B cell (primary cell): Measurements from ENCODE around the gene BCL2L1. TPM values are rescaled to one million over a fixed set of nuclear protein-coding genes. Genes with fewer than 3 reads are reported as not detected.

ENCODE experiments used
- ATAC-seq: fragments of 200-7000 bp; cut with Tn5 transposase; one replicate; pipeline ENCODE4 v1.10.0; 2021; ENCODE audit warnings: low read depth, mild to moderate bottlenecking, moderate number of reproducible peaks, moderate library complexity
- CTCF ChIA-PET: fragments of 350-600 bp; sonication (Branson Sonifier 250); formaldehyde crosslinking; loops from one replicate; lab custom pipeline; 2021; ENCODE audit warnings: antibody characterized with exemption, inconsistent platforms; lab: Charles Lee
- POLR2A ChIA-PET: fragments of 350-600 bp; sonication (Branson Sonifier 250); formaldehyde crosslinking; loops from one replicate; lab custom pipeline; 2021; ENCODE audit warnings: antibody characterized with exemption; lab: Charles Lee
- DNase-seq: peaks from one replicate; pipeline ENCODE4 v3.0.0; 2013
- H2AFZ ChIP-seq: 2 replicates; pipeline ENCODE4 v1.6.1; 2012; ENCODE audit warnings: mild to moderate bottlenecking, low read depth, low read length; ENCODE audit not compliant: insufficient read depth, poor library complexity, severe bottlenecking
- H3K27ac ChIP-seq, 2 donors: 1 replicate in 1 of 2; 2 replicates in 1 of 2; pipeline ENCODE4 v1.5.1; 2012 to 2013; ENCODE audit warnings: low read length in 2 of 2, mild to moderate bottlenecking in 2 of 2, moderate library complexity in 1 of 2
- H3K27me3 ChIP-seq, 4 experiments: fragments of 200-600 bp in 1 of 4; sonication (generic) in 1 of 4; replicated peaks in 1 of 4; 1 replicate in 2 of 4; 2 replicates in 2 of 4; pipeline versions ENCODE4 v1.6.1 to v1.7.0; 2013 to 2016; ENCODE audit warnings: low read length in 3 of 4, mild to moderate bottlenecking in 2 of 4, mixed read lengths in 1 of 4, moderate library complexity in 1 of 4; ENCODE audit not compliant: insufficient read depth in 4 of 4, control insufficient read depth in 3 of 4; ENCODE audit errors: control extremely low read depth in 1 of 4
- H3K36me3 ChIP-seq, 2 experiments: replicated peaks in 1 of 2; 1 replicate in 1 of 2; 2 replicates in 1 of 2; pipeline versions ENCODE4 v1.6.1 to v1.7.1; 2013; ENCODE audit warnings: low read length in 1 of 2; ENCODE audit not compliant: insufficient read depth in 2 of 2, control insufficient read depth in 1 of 2; ENCODE audit errors: control extremely low read depth in 1 of 2, extremely low read depth in 1 of 2
- H3K4me1 ChIP-seq, 2 donors: fragments of 200-600 bp in 1 of 2; sonication (generic) in 1 of 2; 1 replicate in 1 of 2; 2 replicates in 1 of 2; pipeline versions ENCODE4 v1.5.1 to v1.6.1; 2013 to 2017; ENCODE audit warnings: low read length in 2 of 2; ENCODE audit not compliant: control insufficient read depth in 2 of 2, insufficient read depth in 2 of 2
- H3K4me2 ChIP-seq: replicated peaks from 2 replicates; pipeline ENCODE3; 2012; ENCODE audit warnings: mild to moderate bottlenecking, low read depth, low read length; ENCODE audit not compliant: poor library complexity, severe bottlenecking
- H3K4me3 ChIP-seq, 5 experiments: fragments of 200-600 bp in 1 of 5; sonication (generic) in 1 of 5; 1 replicate in 3 of 5; 2 replicates in 2 of 5; pipeline versions ENCODE4 v1.5.1 to v1.7.0; 2011 to 2016; ENCODE audit warnings: low read length in 4 of 5, mild to moderate bottlenecking in 4 of 5, low read depth in 2 of 5, control low read depth in 1 of 5, moderate library complexity in 1 of 5; ENCODE audit not compliant: insufficient read depth in 1 of 5; ENCODE audit errors: control extremely low read depth in 1 of 5, extremely low read depth in 1 of 5
- H3K79me2 ChIP-seq: fragments of 200-600 bp; sonication (generic); one replicate; pipeline ENCODE4 v1.6.0; 2016; ENCODE audit warnings: low read length; ENCODE audit not compliant: control insufficient read depth, insufficient read depth
- H3K9ac ChIP-seq: fragments of 200-600 bp; sonication (generic); 2 replicates; pipeline ENCODE4 v1.6.1; 2017; ENCODE audit warnings: mild to moderate bottlenecking, low read length, moderate library complexity
- H3K9me3 ChIP-seq, 3 donors: one replicate each; pipeline versions ENCODE4 v1.6.1 to v1.7.1; 2013; ENCODE audit warnings: low read length in 2 of 3; ENCODE audit not compliant: control insufficient read depth in 2 of 3, insufficient read depth in 1 of 3; ENCODE audit errors: control extremely low read depth in 1 of 3
- H4K20me1 ChIP-seq: 2 replicates; pipeline ENCODE4 v1.6.0; 2012; ENCODE audit warnings: mild to moderate bottlenecking, low read length; ENCODE audit not compliant: insufficient read depth, control insufficient read depth, poor library complexity, severe bottlenecking
- H3K27ac Mint-ChIP-seq: one replicate; pipeline ENCODE4 v1.8.0; 2021; ENCODE audit warnings: mixed read lengths
- H3K27me3 Mint-ChIP-seq: one replicate; pipeline ENCODE4 v1.8.0; 2021; ENCODE audit warnings: mixed read lengths
- H3K4me1 Mint-ChIP-seq: one replicate; pipeline ENCODE4 v1.8.0; 2021; ENCODE audit warnings: mixed read lengths
- H3K4me3 Mint-ChIP-seq: one replicate; pipeline ENCODE4 v1.8.0; 2021; ENCODE audit warnings: mixed read lengths
- H3K9me3 Mint-ChIP-seq: one replicate; pipeline ENCODE4 v1.8.0; 2022; ENCODE audit warnings: mixed read lengths; ENCODE audit not compliant: insufficient read depth
- CTCF ChIP-seq: fragments of 200-600 bp; IDR thresholded peaks from one replicate; pipeline ENCODE4 v1.8.0; 2022; ENCODE audit warnings: antibody characterized with exemption, mild to moderate bottlenecking
- EZH2 ChIP-seq: IDR thresholded peaks from 2 replicates; pipeline ENCODE4 v1.6.1; 2012; ENCODE audit warnings: borderline replicate concordance, low read depth, mild to moderate bottlenecking, moderate library complexity, low read length; ENCODE audit not compliant: insufficient read depth, poor library complexity, severe bottlenecking
- WGBS: methylation state at CpG from one replicate; pipeline ENCODE4 v1.1.5; 2013; ENCODE audit warnings: missing lambda C conversion rate; ENCODE audit not compliant: insufficient coverage; 5-methylcytosine and 5-hydroxymethylcytosine counted together
- intact Hi-C: fragments of 100-400 bp; cut with micrococcal nuclease; formaldehyde crosslinking; loops from one replicate; pipeline ENCODE4 v1.10.0; 2022
- polyA plus RNA-seq: library from polyadenylated mRNA; depleted of rRNA; stranded (reverse); fragments of >200 nt; gene quantifications from 2 replicates; pipeline ENCODE4 v1.2.3, GENCODE V29; 2012
- total RNA-seq, 2 donors: library from RNA; stranded (reverse); fragments of 120-200 nt in 1 of 2; gene quantifications; 1 replicate in 1 of 2; 2 replicates in 1 of 2; pipeline versions ENCODE4 v1.2.3 to v1.2.4, GENCODE V29; 2013 to 2022

Gene BCL2L1
- total and polyA plus RNA-seq, 2 donors (not counting 1 experiment from before 2014, with no cell fraction given): 10.1 to 33.0 TPM

DNA sequence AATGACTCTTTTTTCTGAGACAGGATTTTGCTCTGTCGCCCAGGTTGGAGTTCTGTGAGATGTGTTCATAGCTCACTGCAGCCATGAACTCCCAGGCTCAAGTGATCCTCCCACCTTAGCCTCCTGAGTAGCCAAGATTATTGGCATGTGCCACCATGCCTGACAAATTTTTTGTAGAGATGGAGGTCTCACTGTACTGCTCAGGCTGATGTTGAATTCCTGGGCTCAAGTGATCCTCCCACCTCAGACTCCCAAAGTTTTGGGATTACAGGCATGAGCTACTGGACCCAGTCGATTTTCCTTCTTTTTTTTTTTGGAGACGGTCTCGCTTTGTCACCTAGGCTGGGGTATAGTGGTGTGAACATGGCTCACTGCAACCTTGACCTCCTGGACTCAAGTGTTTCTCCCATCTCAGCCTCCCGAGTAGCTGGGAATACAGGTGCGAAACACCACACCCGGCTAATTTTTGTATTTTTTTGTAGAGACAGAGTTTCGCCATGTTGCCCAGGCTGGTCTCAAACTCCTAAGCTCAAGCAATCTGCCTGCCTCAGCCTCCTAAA, 24.3 kb downstream of the BCL2L1 start:
- Mint-ChIP-seq H3K4me1 (peaks cover 31% of the 10 kb centered on the region), H3K4me3 (no peak overlapping the region), H3K9me3 (no peaks in the 10 kb centered on the region), H3K27me3 (no peaks in the 10 kb centered on the region), H3K27ac (no peak overlapping the region)
- Histone ChIP-seq H3K4me1 (peaks cover 10 to 13% of the 10 kb centered on the region in 2 donors), H4K20me1 (no peaks in the 10 kb centered on the region), H3K79me2 (peaks cover 32% of the 10 kb centered on the region), H3K4me2 (no peak overlapping the region), H3K27me3 (no peaks in the 10 kb centered on the region), H3K4me3 (no peak overlapping the region), H3K9ac (no peak overlapping the region), H2AFZ (no peak overlapping the region), H3K9me3 (no peaks in the 10 kb centered on the region), H3K36me3 (peaks cover 5 to 14% of the 10 kb centered on the region in 2 experiments), H3K27ac (no peak overlapping the region)
- TF ChIP-seq CTCF: no peak
- no peak for TF ChIP-seq EZH2
- ATAC-seq (no peak), DNase-seq (no peak)
- intact Hi-C loops: no loop called here
- WGBS: 90% methylated on average over 4 of the region's 8 CpGs
- ChIA-PET CTCF (interaction anchor here (2.6 kb wide), 2 partner anchors 25 to 37 kb away, joined by 10 to 12 read pairs; partner anchors contain the start of gene BCL2L1), POLR2A (no interaction called here)
